ENCODE measurements around the gene DDX27.

DDX27 gene

DNA sequence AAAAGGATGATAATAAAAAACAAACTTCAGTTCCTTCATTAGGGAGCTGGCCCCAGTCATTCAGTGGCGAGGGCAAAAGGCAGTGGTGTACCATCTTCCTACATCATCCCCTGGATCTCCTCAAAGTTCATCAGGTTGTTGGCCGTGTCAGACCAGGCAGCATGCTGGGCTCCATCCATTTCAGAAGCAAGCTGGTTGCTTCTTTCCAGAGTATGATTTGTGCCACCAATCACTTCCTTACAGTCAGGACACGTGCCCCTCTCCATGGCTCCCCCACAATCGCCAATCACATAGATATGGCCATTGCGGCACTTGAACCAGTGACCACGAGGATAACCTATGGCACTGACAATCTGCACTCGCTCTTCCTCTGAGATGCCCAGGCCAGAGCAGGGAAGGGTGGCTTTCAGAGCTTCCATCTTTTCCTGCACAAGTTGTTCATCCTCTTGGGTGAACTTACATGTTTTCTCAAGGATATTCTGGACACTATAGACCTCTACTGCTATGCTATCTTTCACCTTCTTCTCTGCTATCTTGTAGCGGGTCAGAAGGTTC, 28.0 kb downstream of the DDX27 start:
- Histone ChIP-seq H3K36me3 (ENCODE audit: insufficient read depth, low read length) (peaks cover 83% of the 10 kb centered on the region), H3K4me3 (ENCODE audit: low read length, poor library complexity, severe bottlenecking) (no peak overlapping the region), H3F3A (ENCODE audit: low read depth) (no peaks in the 10 kb centered on the region), H3K79me2 (ENCODE audit: insufficient read depth, low read length) (no peaks in the 10 kb centered on the region), H4K20me1 (ENCODE audit: insufficient read depth, low read length, poor library complexity, severe bottlenecking) (no peaks in the 10 kb centered on the region), H3K4me2 (ENCODE audit: low read depth, low read length, poor library complexity, severe bottlenecking) (no peak overlapping the region), H3K9me3 (ENCODE audit: insufficient read depth, low read depth, low read length) (no peaks in the 10 kb centered on the region), H3K9ac (ENCODE audit: low read depth, low read length, poor library complexity, severe bottlenecking) (no peak overlapping the region), H3K9me2 (replicated peaks; ENCODE audit: low read depth, low read length) (no peaks in the 10 kb centered on the region), H3K27me3 (ENCODE audit: insufficient read depth, low read length, poor library complexity, severe bottlenecking) (no peaks in the 10 kb centered on the region), H2AFZ (ENCODE audit: low read length) (no peak overlapping the region), H3K4me1 (ENCODE audit: insufficient read depth, low read length, poor library complexity, severe bottlenecking) (no peaks in the 10 kb centered on the region)
- TF ChIP-seq, protein P1, sequence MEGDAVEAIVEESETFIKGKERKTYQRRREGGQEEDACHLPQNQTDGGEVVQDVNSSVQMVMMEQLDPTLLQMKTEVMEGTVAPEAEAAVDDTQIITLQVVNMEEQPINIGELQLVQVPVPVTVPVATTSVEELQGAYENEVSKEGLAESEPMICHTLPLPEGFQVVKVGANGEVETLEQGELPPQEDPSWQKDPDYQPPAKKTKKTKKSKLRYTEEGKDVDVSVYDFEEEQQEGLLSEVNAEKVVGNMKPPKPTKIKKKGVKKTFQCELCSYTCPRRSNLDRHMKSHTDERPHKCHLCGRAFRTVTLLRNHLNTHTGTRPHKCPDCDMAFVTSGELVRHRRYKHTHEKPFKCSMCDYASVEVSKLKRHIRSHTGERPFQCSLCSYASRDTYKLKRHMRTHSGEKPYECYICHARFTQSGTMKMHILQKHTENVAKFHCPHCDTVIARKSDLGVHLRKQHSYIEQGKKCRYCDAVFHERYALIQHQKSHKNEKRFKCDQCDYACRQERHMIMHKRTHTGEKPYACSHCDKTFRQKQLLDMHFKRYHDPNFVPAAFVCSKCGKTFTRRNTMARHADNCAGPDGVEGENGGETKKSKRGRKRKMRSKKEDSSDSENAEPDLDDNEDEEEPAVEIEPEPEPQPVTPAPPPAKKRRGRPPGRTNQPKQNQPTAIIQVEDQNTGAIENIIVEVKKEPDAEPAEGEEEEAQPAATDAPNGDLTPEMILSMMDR (conservative IDR thresholded peaks at IDR 0.05; ENCODE audit: low read length), result no peak
- no peak for TF ChIP-seq EZH2phosphoT487 (IDR thresholded peaks at IDR 0.05; ENCODE audit: borderline replicate concordance)

DNA sequence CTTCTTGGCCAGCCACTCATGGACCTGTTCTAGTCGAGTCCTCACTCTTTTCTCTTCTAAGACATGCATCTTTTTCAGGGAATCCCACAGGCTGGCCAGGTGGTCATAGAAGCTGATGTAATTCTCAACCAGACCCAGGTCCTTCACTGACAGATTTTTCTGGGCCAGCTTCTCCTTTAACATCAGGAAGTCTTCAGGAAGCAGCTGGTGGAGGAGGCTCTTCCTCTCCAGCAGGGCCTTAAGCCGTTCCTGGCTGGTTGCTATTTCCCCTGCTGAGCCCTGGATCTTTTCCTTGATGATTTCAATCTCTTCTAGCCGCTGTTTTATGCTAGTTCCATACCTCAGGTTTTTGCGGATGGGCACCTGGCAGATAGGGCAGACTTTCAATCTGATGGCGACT, 28.6 kb downstream of the DDX27 start:
- no peak overlapping the region for H3K4me3 ChIP-seq (ENCODE audit: low read length, poor library complexity, severe bottlenecking)
- TF ChIP-seq, protein P1 (conservative IDR thresholded peaks at IDR 0.05; ENCODE audit: low read length), result no peak
- no peak for TF ChIP-seq EZH2phosphoT487 (IDR thresholded peaks at IDR 0.05; ENCODE audit: borderline replicate concordance)
- H3K9me2 ChIP-seq (replicated peaks; ENCODE audit: low read depth, low read length), result no peaks in the 10 kb centered on the region
- H3K27me3 ChIP-seq (ENCODE audit: insufficient read depth, low read length, poor library complexity, severe bottlenecking), result no peaks in the 10 kb centered on the region
- no peaks in the 10 kb centered on the region for H3K79me2 ChIP-seq (ENCODE audit: insufficient read depth, low read length)
- H3K9me3 ChIP-seq (ENCODE audit: insufficient read depth, low read depth, low read length), result no peaks in the 10 kb centered on the region
- no peak overlapping the region for H2AFZ ChIP-seq (ENCODE audit: low read length)
- H3K36me3 ChIP-seq (ENCODE audit: insufficient read depth, low read length), result peaks cover 83% of the 10 kb centered on the region
- no peak overlapping the region for H3K9ac ChIP-seq (ENCODE audit: low read depth, low read length, poor library complexity, severe bottlenecking)
- no peaks in the 10 kb centered on the region for H3F3A ChIP-seq (ENCODE audit: low read depth)
- no peaks in the 10 kb centered on the region for H4K20me1 ChIP-seq (ENCODE audit: insufficient read depth, low read length, poor library complexity, severe bottlenecking)
- H3K4me2 ChIP-seq (ENCODE audit: low read depth, low read length, poor library complexity, severe bottlenecking), result no peak overlapping the region
- H3K4me1 ChIP-seq (ENCODE audit: insufficient read depth, low read length, poor library complexity, severe bottlenecking), result no peaks in the 10 kb centered on the region

DNA sequence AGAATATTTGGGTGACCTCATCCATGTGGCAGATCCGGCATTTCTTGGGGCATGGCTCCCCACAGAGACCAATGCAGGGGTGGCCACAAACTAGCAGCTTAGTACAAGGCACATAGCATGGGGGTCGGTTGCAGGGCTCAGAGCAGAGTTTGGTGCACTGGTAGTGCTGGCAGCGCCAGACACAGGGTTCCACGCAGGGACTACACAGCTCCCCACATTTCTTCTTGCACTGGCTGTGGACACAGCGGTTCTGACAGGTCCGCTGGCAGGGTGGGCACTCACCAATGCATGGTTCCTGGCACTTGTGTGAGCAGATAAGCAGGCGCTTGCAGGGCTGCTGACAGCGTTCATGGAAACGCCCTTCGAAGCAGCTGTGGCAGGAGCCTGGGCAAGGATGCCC, 29.1 kb downstream of the DDX27 start:
- H2AFZ ChIP-seq (ENCODE audit: low read length), result no peak overlapping the region
- no peaks in the 10 kb centered on the region for H3K27me3 ChIP-seq (ENCODE audit: insufficient read depth, low read length, poor library complexity, severe bottlenecking)
- H3F3A ChIP-seq (ENCODE audit: low read depth), result no peaks in the 10 kb centered on the region
- no peaks in the 10 kb centered on the region for H4K20me1 ChIP-seq (ENCODE audit: insufficient read depth, low read length, poor library complexity, severe bottlenecking)
- H3K4me1 ChIP-seq (ENCODE audit: insufficient read depth, low read length, poor library complexity, severe bottlenecking), result no peaks in the 10 kb centered on the region
- H3K79me2 ChIP-seq (ENCODE audit: insufficient read depth, low read length), result no peaks in the 10 kb centered on the region
- no peak overlapping the region for H3K4me2 ChIP-seq (ENCODE audit: low read depth, low read length, poor library complexity, severe bottlenecking)
- H3K9ac ChIP-seq (ENCODE audit: low read depth, low read length, poor library complexity, severe bottlenecking), result no peak overlapping the region
- H3K9me2 ChIP-seq (replicated peaks; ENCODE audit: low read depth, low read length), result no peaks in the 10 kb centered on the region
- H3K9me3 ChIP-seq (ENCODE audit: insufficient read depth, low read depth, low read length), result no peaks in the 10 kb centered on the region
- no peak overlapping the region for H3K4me3 ChIP-seq (ENCODE audit: low read length, poor library complexity, severe bottlenecking)
- peaks cover 83% of the 10 kb centered on the region for H3K36me3 ChIP-seq (ENCODE audit: insufficient read depth, low read length)
- TF ChIP-seq, protein P1 (conservative IDR thresholded peaks at IDR 0.05; ENCODE audit: low read length), result no peak
- no peak for TF ChIP-seq EZH2phosphoT487 (IDR thresholded peaks at IDR 0.05; ENCODE audit: borderline replicate concordance)
